Right hindlimb (tissue), 1 donor: ENCODE measurements around the gene MOB1A.
A peak's percentile ranks its signal among the peaks of the same experiment; 100 is the strongest.
"Not testable (repeated sequence)": the region's sequence is repeated elsewhere in the genome, so short reads cannot be mapped to it uniquely, and the experiment has no call there.

ENCODE experiments used
- DNase-seq: peaks from one replicate; pipeline ENCODE4 v3.0.0-alpha.2; 2018

Gene MOB1A

DNA sequence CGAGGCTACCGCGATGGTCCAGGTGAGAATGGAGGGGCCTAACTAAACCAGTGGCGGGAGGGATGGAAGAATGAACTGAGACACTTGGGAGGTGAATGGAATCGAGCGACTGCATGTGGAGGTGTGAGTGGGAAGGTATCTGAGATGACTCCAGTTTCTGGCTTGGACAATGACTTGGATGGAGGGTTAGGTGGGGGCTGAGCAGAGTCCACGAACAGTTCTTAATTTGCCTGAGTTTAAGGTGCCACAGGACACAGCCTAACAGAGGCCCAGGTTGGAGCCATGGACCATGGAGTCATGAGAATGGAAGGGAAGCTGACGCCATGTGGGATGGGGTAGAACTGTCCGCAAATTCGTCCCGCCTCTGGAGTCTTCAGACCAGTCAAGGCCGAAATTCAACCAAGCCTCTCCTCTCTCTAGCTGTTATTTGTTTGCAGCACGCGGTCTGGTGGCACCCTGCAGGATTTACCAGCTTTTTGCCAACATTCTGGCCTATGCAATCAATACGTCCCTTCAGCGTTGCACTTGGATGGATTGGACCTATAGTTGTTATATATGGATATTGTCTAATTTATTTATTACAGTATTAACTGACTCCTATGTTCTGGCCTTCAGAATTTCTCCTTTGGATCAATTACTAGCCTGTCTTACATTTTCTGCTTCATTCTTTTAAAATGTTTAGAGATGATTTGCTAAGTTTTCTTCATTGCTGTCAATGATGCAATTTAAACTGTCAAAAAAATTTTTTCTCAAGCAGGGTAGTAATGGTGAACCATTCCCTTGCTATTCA, 30.0 kb downstream of the MOB1A start:
- DNase-seq = no peak

DNA sequence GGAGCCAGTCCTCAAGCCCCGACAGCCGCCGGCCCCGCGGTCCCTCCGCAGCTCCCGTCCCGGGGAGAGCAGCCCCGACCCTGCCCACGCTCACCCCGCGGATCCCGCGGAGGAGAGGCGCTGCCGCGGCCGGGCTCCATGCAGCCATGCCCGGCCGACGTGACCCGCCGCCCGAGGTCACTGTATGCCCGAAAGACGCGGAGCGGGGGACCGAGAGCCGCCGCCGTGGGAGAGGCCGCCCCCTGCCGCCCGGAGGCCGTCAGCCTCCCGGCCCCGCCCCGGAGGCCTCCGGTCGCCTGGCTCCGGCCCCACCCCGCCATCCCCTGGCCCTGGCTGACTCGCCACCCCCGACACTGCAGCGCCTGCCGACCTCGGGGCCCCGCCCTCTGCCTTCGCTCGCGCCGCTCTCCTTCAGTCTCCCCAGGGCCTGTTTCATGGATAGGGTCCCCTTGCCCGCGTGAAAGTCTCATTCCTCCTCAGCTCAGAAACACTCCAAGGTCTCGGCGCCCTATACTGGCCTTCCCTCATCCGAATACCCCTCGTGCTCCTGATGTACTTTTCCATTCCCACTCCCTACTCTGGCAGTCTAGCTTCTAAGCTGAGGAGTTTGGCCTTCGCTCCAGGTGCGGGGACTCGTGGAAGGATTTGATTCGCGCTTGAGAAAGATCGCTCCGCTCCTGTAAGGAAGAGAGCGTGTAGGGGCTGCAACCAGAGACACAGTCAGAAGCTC, 30.8 kb downstream of the MOB1A start, which contains the start of gene BOLA3:
Gene BOLA3, minus strand, starts transcription at position 186 of the 730 bp plus-strand sequence. Its CDS starts 38 bp downstream, at position 148.
- peak; percentile 90 for DNase-seq

- DNase-seq = no peak
Observed at GRCh38 chr2:74146929-74147726, 31.6 kb downstream of the MOB1A start.

GRCh38 chr2:74142340-74142739, 36.3 kb downstream of the MOB1A start:
- no peak for DNase-seq

GRCh38 chr2:74138600-74139323, 39.9 kb downstream of the MOB1A start:
- no peak for DNase-seq

GRCh38 chr2:74137651-74138599, 40.8 kb downstream of the MOB1A start:
- no peak for DNase-seq

GRCh38 chr2:74131901-74132300, 46.8 kb downstream of the MOB1A start:
- no peak for DNase-seq

DNA sequence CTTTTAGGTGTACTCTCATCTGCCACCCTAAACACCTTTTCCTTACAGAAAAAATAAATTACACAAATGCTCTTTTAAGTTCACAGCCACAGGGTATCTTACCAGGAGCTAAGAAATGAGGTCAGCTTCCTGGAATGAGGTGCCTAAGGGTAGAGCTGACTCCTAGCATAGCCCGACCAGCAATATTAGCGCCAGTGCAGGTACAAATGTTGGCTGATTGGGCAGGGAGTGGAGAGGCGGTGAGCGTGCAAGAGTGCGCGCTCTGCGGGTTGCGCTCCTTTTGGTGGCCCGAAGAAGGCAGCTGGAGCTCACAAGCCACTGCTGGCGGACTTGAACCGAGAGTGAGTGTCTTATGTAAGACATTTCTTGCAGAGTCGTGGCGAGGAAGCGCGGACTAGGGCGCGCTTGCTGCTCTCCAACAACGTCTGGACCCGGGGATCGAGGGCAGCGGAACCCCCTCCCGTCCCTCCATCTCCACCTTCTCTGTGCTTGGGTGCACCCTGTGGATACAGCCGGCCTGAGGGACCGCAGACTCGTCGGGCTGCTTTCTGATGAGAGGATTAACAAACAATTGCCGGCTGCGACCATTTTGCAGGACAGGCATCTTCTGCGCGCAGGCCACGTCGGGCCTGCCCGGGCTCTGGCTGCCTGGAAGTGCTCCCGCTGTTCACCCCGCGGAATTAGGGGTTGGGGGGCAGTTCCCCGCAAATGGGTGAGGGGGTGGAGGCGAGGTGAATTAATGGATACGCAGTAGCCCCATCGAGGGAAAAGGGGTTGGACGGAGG, 48.3 kb downstream of the MOB1A start:
- DNase-seq = no peak

GRCh38 chr2:74128206-74128605, 50.5 kb downstream of the MOB1A start:
- DNase-seq = no peak

GRCh38 chr2:74123955-74124354, 54.7 kb downstream of the MOB1A start:
- not testable (repeated sequence) for DNase-seq

DNA sequence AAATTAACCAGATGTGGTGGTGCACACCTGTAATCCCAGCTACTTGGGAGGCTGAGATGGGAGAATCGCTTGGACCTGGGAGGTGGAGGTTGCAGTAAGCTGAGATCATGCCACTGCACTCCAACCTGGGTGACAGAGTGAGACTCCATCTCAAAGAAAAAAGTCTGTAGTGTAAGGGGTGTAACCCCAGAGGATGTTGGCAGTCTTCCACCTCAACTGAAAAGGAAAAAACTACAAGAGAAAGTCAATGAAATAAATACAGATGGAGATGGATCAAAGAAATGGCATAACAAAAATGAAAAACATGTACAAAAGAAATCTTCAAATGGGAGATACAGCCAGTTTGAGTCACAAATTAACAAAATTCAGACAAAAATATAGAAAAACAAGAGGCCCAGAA, 56.8 kb downstream of the MOB1A start:
- DNase-seq = not testable (repeated sequence)

GRCh38 chr2:74119912-74120825, 58.5 kb downstream of the MOB1A start:
- peak; percentile 91 for DNase-seq

DNA sequence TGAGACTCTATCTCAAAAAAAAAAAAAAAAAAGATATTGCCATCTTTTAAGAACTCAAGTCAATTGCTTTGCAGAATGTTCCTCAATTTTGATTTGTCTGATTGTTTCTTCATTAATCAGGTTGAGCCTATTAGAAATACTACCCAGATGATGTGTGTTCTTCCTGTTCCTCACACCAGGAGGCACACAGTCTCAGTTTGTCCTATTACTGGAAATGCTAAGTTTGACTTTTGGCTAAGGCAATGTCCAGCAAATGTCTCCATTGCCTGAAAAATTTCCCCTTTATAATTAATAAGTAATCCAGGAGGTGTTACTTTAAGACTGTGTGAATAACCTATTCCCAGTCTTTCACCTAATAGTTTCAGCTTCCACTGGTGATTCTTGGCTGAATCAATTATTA, 59.3 kb downstream of the MOB1A start:
- DNase-seq = no peak

GRCh38 chr2:74111380-74111779, 67.3 kb downstream of the MOB1A start:
- no peak for DNase-seq

DNA sequence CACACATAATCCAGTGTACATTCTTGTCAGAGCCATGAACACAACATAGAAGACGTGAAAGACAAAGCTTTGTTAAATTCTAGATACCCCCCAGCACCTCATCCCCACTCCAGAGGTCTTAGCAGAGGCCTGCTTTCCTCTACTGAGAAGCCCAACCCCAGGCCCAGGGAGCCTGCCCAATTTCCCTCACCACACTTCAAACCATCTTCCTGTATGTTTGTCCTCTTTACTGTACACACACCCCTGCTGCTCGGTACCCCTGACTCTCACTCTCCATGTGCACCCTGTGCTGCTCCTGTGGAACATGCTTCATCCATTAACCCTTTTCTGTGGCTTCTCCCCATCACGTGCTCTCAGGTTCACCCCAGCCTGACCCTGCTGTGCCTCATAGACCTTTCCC, 68.1 kb downstream of the MOB1A start:
- no peak for DNase-seq

DNA sequence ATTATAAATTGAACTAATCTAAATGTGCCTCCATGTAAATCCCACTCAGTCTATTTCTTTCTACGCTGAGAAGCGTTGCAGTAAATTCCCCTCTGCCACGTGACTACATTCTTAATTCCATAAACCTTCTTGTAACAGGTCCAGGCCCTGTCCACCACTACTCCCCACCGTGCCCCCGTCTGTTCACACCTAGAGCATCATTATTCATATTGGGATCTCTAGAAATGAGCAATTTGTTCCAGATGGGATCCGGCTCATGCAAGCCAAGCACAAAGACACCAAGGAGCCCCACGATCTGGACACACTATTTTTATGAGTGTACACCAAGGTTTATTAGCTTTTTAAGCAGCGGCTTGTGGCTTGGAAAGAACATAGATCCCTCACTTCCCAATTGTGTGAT, 69.1 kb downstream of the MOB1A start:
- DNase-seq = no peak

DNA sequence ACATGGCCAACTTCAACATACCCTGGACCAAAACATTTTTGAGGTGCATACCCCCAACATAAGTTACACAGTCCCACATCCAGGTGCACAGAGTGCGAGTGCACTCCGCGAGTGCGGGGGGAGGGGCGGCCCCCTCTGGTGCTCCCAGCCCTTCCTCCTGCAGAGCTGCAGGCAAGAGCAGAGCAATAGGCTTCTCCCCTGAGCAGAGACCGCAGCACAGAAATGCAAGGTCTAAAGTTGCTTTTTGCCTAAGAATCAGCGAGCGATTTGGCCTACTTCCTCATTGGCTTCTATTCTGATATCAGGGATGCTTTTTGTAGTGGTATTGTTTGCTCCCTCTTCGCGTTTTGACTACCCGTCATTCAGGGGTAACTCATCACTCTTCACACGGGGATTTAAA, 71.6 kb downstream of the MOB1A start:
- DNase-seq = no peak

- no peak for DNase-seq
Observed at GRCh38 chr2:74105413-74105812, 73.3 kb downstream of the MOB1A start.

DNA sequence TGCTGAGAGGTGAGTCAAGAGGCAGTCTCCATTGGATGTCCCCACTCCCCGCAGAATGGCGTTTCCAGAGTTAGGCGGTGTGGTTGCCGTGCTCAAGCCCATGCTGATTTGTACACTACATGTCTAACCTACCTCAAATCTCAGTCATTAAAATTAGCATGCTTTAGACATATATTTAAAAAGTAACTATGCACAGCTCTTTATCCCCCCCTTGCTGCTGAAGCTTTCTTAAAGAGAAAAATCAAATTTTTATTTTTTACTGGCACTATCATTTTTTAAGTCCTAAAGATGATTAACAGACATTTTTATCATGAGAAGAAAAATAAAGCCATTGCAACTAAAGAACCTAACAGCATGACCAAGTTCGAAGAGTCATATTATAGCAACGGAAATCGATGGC, 73.8 kb downstream of the MOB1A start:
- no peak for DNase-seq

GRCh38 chr2:74103763-74104162, 74.9 kb downstream of the MOB1A start:
- no peak for DNase-seq
